PC-9 (cell line): ENCODE results near the gene TMEM258.

Experiments
- EZH2 ChIP-seq: fragments of 200-600 bp; sonication (generic); IDR thresholded peaks from 2 replicates; pipeline ENCODE4 v1.8.0; 2017; ENCODE audit warnings: antibody characterized with exemption, low read depth
- TF ChIP-seq, protein P1 (sequence below): fragments of 200-600 bp; sonication (generic); conservative IDR thresholded peaks from 2 replicates; pipeline ENCODE4 v1.6.1; 2017; ENCODE audit warnings: mixed run types, antibody characterized with exemption, mild to moderate bottlenecking, moderate library complexity

GRCh38 chr11:61746442-61747191, 45.8 kb downstream of the TMEM258 start:
- no peak for TF ChIP-seq EZH2
- TF ChIP-seq, protein P1, sequence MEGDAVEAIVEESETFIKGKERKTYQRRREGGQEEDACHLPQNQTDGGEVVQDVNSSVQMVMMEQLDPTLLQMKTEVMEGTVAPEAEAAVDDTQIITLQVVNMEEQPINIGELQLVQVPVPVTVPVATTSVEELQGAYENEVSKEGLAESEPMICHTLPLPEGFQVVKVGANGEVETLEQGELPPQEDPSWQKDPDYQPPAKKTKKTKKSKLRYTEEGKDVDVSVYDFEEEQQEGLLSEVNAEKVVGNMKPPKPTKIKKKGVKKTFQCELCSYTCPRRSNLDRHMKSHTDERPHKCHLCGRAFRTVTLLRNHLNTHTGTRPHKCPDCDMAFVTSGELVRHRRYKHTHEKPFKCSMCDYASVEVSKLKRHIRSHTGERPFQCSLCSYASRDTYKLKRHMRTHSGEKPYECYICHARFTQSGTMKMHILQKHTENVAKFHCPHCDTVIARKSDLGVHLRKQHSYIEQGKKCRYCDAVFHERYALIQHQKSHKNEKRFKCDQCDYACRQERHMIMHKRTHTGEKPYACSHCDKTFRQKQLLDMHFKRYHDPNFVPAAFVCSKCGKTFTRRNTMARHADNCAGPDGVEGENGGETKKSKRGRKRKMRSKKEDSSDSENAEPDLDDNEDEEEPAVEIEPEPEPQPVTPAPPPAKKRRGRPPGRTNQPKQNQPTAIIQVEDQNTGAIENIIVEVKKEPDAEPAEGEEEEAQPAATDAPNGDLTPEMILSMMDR = no peak
